UCSD-AML1 (cell line): ENCODE data around the gene BBOX1.
"Not testable (repeated sequence)": the region's sequence is repeated elsewhere in the genome, so short reads cannot be mapped to it uniquely, and the experiment has no call there.

ENCODE experiments used
- DNase-seq: peaks from one replicate; lab custom pipeline; 2025; ENCODE audit not compliant: unreplicated experiment; lab: John Stamatoyannopoulos, UW

BBOX1 gene

DNA sequence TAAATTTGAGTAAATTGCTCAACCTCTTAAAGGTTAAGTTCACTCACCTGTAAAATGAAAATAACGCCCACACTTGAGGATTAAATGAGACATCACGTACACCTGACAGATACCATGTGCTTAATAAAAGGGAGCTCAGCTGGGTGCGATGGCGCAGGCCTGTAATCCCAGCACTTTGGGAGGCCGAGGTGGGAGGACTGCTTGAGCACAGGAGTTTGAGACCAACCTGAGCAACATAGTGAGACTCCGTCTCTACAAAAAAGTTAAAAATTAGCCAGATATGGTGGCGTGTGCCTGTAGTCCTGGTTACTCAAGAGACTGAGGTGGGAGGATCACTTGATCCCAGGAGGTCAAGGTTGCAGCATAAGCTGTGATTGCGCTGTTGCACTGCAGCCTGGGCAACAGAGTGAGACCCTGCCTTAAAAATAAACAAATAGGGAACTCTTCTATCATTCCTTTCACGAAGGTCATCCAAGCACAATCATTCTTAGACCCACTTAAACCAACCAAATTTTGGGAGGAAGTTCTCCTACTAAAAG is 134.1 kb downstream of the BBOX1 start:
- no peak for DNase-seq

DNA sequence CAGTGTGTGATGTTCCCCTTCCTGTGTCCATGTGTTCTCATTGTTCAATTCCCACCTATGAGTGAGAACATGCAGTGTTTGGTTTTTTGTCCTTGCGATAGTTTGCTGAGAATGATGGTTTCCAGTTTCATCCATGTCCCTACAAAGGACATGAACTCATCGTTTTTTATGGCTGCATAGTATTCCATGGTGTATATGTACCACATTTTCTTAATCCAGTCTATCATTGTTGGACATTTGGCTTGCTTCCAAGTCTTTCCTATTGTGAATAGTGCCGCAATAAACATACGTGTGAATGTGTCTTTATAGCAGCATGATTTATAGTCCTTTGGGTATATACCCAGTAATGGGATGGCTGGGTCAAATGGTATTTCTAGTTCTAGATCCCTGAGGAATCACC is 134.9 kb downstream of the BBOX1 start:
- DNase-seq, result not testable (repeated sequence)
